ENCODE data around the gene PDE4D.
A peak's percentile ranks its signal among the peaks of the same experiment; 100 is the strongest.

Gene PDE4D

GRCh38 chr5:59665086-59665831, 228.3 kb downstream of the PDE4D start:
- no peak for DNase-seq (ENCODE audit: low read depth)
- TF ChIP-seq CTCF (conservative IDR thresholded peaks at IDR 0.05; ENCODE audit: low read length), result no peak
- no peak overlapping the region for H3K4me3 ChIP-seq (ENCODE audit: low read length)

GRCh38 chr5:59661954-59662615, 231.4 kb downstream of the PDE4D start:
- TF ChIP-seq CTCF (conservative IDR thresholded peaks at IDR 0.05; ENCODE audit: low read length), result no peak
- H3K4me3 ChIP-seq (ENCODE audit: low read length), result no peak overlapping the region
- no peak for DNase-seq (ENCODE audit: low read depth)

GRCh38 chr5:59661311-59661710, 232.2 kb downstream of the PDE4D start:
- no peak for TF ChIP-seq CTCF (conservative IDR thresholded peaks at IDR 0.05; ENCODE audit: low read length)
- DNase-seq (ENCODE audit: low read depth), result no peak

GRCh38 chr5:59660737-59661136, 232.8 kb downstream of the PDE4D start:
- peak; percentile 59 for TF ChIP-seq CTCF (conservative IDR thresholded peaks at IDR 0.05; ENCODE audit: low read length)
- H3K4me3 ChIP-seq (ENCODE audit: low read length), result no peak overlapping the region
- DNase-seq (ENCODE audit: low read depth), result peak; percentile 40

More at GRCh38 chr5:59661311-59661710, 232.2 kb downstream of the PDE4D start:
- no peak overlapping the region for H3K4me3 ChIP-seq (ENCODE audit: low read length)

GRCh38 chr5:59656351-59657254, 236.9 kb downstream of the PDE4D start:
- DNase-seq (ENCODE audit: low read depth), result no peak

More at GRCh38 chr5:59656351-59657254, 236.9 kb downstream of the PDE4D start:
- H3K4me3 ChIP-seq (ENCODE audit: low read length), result no peak overlapping the region
- no peak for TF ChIP-seq CTCF (conservative IDR thresholded peaks at IDR 0.05; ENCODE audit: low read length)

All from AG10803 (cell line).